HL-60 (cell line): Measurements from ENCODE around the gene ATXN3L.

Experiments
- DNase-seq, 2 experiments: peaks; one replicate each; pipeline ENCODE4 v3.0.0-alpha.2; 2010 to 2020; ENCODE audit warnings: low read depth in 1 of 2, low spot score in 1 of 2
- H3K27ac ChIP-seq: fragments of 250-450 bp; sonication (Bioruptor Pico); replicated peaks from 2 replicates; pipeline ENCODE4 v1.5.1; 2020; ENCODE audit warnings: mild to moderate bottlenecking, moderate library complexity
- H3K27me3 ChIP-seq: fragments of 250-450 bp; sonication (Bioruptor Pico); 2 replicates; pipeline ENCODE4 v1.5.1; 2021; ENCODE audit warnings: mild to moderate bottlenecking, moderate library complexity; ENCODE audit not compliant: insufficient read depth, poor library complexity, severe bottlenecking
- H3K4me3 ChIP-seq: replicated peaks from 2 replicates; pipeline ENCODE4 v1.5.1; 2011; ENCODE audit warnings: mild to moderate bottlenecking, control low read depth, low read length; ENCODE audit not compliant: insufficient read depth
- GABPA ChIP-seq: IDR thresholded peaks from 2 replicates; pipeline ENCODE4 v1.6.1; 2012; ENCODE audit warnings: low read depth
- POLR2AphosphoS5 ChIP-seq: IDR thresholded peaks from 2 replicates; pipeline ENCODE4 v1.6.1; 2012; ENCODE audit warnings: low read depth
- SPI1 ChIP-seq: IDR thresholded peaks from 2 replicates; pipeline ENCODE4 v1.6.1; 2012; ENCODE audit warnings: low read depth, mild to moderate bottlenecking, borderline replicate concordance
- TF ChIP-seq, protein P1 (sequence below): IDR thresholded peaks from one replicate; pipeline ENCODE4 v1.5.1; 2011; ENCODE audit warnings: low read length, control low read depth, inconsistent platforms; ENCODE audit not compliant: insufficient read depth
- TF ChIP-seq, protein P2 (sequence below): IDR thresholded peaks from 2 replicates; pipeline ENCODE4 v1.6.1; 2012; ENCODE audit warnings: low read depth; ENCODE audit not compliant: insufficient replicate concordance

ATXN3L gene

DNA sequence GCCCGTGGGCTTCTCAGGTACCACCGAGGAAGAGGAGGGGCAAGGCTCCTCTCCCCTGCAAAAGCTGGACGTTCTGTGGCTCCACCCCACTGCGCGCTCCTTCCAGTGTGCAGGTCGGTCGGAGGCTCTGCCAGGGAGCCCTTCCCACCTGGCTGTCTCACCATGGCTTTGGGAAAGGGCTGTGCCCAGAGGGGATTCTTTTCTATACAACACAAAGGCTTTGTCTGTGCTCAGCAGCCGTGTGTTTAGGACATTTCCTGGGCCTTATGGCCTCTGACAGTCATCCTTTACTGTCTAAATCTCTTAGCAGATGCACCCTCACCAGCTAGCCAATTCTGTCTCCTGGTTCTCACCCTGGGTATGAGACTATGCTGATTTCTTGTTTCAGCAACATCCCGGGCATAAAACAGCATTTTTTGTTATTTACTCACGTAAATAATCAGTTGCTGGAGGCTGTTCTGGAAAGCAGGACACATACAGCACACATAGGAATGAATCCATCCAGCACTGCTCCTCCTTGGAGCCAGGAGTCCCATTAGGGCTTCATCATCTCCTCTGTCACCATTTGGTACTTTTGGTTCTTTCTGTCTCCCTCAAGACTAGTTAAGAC, 20.4 kb upstream of the ATXN3L start:
- Histone ChIP-seq H3K27me3 (no peaks in the 10 kb centered on the region), H3K4me3 (no peak overlapping the region), H3K27ac (no peak overlapping the region)
- no peak for TF ChIP-seq SPI1
- TF ChIP-seq, protein P1, sequence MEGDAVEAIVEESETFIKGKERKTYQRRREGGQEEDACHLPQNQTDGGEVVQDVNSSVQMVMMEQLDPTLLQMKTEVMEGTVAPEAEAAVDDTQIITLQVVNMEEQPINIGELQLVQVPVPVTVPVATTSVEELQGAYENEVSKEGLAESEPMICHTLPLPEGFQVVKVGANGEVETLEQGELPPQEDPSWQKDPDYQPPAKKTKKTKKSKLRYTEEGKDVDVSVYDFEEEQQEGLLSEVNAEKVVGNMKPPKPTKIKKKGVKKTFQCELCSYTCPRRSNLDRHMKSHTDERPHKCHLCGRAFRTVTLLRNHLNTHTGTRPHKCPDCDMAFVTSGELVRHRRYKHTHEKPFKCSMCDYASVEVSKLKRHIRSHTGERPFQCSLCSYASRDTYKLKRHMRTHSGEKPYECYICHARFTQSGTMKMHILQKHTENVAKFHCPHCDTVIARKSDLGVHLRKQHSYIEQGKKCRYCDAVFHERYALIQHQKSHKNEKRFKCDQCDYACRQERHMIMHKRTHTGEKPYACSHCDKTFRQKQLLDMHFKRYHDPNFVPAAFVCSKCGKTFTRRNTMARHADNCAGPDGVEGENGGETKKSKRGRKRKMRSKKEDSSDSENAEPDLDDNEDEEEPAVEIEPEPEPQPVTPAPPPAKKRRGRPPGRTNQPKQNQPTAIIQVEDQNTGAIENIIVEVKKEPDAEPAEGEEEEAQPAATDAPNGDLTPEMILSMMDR, result no peak
- no peak for TF ChIP-seq POLR2AphosphoS5
- TF ChIP-seq, protein P2, sequence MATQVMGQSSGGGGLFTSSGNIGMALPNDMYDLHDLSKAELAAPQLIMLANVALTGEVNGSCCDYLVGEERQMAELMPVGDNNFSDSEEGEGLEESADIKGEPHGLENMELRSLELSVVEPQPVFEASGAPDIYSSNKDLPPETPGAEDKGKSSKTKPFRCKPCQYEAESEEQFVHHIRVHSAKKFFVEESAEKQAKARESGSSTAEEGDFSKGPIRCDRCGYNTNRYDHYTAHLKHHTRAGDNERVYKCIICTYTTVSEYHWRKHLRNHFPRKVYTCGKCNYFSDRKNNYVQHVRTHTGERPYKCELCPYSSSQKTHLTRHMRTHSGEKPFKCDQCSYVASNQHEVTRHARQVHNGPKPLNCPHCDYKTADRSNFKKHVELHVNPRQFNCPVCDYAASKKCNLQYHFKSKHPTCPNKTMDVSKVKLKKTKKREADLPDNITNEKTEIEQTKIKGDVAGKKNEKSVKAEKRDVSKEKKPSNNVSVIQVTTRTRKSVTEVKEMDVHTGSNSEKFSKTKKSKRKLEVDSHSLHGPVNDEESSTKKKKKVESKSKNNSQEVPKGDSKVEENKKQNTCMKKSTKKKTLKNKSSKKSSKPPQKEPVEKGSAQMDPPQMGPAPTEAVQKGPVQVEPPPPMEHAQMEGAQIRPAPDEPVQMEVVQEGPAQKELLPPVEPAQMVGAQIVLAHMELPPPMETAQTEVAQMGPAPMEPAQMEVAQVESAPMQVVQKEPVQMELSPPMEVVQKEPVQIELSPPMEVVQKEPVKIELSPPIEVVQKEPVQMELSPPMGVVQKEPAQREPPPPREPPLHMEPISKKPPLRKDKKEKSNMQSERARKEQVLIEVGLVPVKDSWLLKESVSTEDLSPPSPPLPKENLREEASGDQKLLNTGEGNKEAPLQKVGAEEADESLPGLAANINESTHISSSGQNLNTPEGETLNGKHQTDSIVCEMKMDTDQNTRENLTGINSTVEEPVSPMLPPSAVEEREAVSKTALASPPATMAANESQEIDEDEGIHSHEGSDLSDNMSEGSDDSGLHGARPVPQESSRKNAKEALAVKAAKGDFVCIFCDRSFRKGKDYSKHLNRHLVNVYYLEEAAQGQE, result no peak
- TF ChIP-seq GABPA, result no peak
- DNase-seq, result no peak

- Histone ChIP-seq H3K27ac (no peak overlapping the region), H3K4me3 (no peak overlapping the region), H3K27me3 (no peaks in the 10 kb centered on the region)
- no peak for DNase-seq
- TF ChIP-seq POLR2AphosphoS5, result no peak
- TF ChIP-seq, protein P2, result no peak
- TF ChIP-seq, protein P1, result no peak
- no peak for TF ChIP-seq GABPA
- TF ChIP-seq SPI1, result no peak
These were observed 19.8 kb upstream of the ATXN3L start for GRCh38 chrX:13339607-13340006.

- Histone ChIP-seq H3K27ac (no peak overlapping the region), H3K27me3 (no peaks in the 10 kb centered on the region), H3K4me3 (no peak overlapping the region)
- TF ChIP-seq, protein P1, result no peak
- TF ChIP-seq, protein P2, result no peak
- TF ChIP-seq GABPA, result no peak
- TF ChIP-seq POLR2AphosphoS5, result no peak
- TF ChIP-seq SPI1, result no peak
- no peak for DNase-seq
These were observed 19.2 kb upstream of the ATXN3L start for GRCh38 chrX:13338996-13339515.
